ENCODE data around the gene VWA8. TPM values are rescaled to one million over a fixed set of nuclear protein-coding genes. Genes with fewer than 3 reads are reported as not detected.

The VWA8 gene
- total RNA-seq, 4 donors from 2014 or later, result 19.5 to 26.2 (median 21.6) TPM

GRCh38 chr13:41682766-41683165 lies 278.1 kb downstream of the VWA8 start:
- WGBS, result 99% methylated on average over 3 of the region's 3 CpGs
- H3K4me3 ChIP-seq, result no peak overlapping the region
- peaks cover 7 to 25% (median 14%) of the 10 kb centered on the region in 4 donors for H3K36me3 ChIP-seq
- H3K27me3 ChIP-seq, result no peaks in the 10 kb centered on the region
- no peak for DNase-seq (ENCODE audit: extremely low spot score)
- TF ChIP-seq POLR2A (IDR thresholded peaks at IDR 0.05; ENCODE audit: low read depth) (no peak), POLR2AphosphoS5 (IDR thresholded peaks at IDR 0.05) (no peak), EP300 (IDR thresholded peaks at IDR 0.05) (no peak)
- H3K9me3 ChIP-seq, result no peaks in the 10 kb centered on the region
- intact Hi-C loops (cut with DNase I), result loop anchor here (10.0 kb wide), 1 partner anchor 92 kb away; no protein-coding TSS in a partner anchor
- H3K27ac ChIP-seq (replicated peaks in 1 of 4), result no peak overlapping the region
- peaks cover 7 to 23% (median 19%) of the 10 kb centered on the region in 4 donors for H3K4me1 ChIP-seq

- intact Hi-C loops (cut with DNase I), result loop anchor here (10.0 kb wide), 1 partner anchor 93 kb away; no protein-coding TSS in a partner anchor
- Histone ChIP-seq H3K27me3 (no peaks in the 10 kb centered on the region), H3K36me3 (peaks cover 7 to 25% (median 14%) of the 10 kb centered on the region in 4 donors), H3K9me3 (no peaks in the 10 kb centered on the region), H3K27ac (replicated peaks in 1 of 4) (no peak overlapping the region), H3K4me3 (no peak overlapping the region), H3K4me1 (peaks cover 7 to 24% (median 19%) of the 10 kb centered on the region in 4 donors)
- DNase-seq (ENCODE audit: extremely low spot score), result no peak
- WGBS, result 94% methylated on average over 2 of the region's 2 CpGs
- no peak for TF ChIP-seq CTCF (IDR thresholded peaks at IDR 0.05)
- no peak for TF ChIP-seq EP300 (IDR thresholded peaks at IDR 0.05)
- TF ChIP-seq POLR2A (IDR thresholded peaks at IDR 0.05; ENCODE audit: low read depth), result no peak
- TF ChIP-seq POLR2AphosphoS5 (IDR thresholded peaks at IDR 0.05), result no peak
Observed at GRCh38 chr13:41682001-41682400, 278.9 kb downstream of the VWA8 start.

GRCh38 chr13:41681587-41681986 lies 279.3 kb downstream of the VWA8 start:
- DNase-seq (ENCODE audit: extremely low spot score), result no peak
- intact Hi-C loops (cut with DNase I), result loop anchor here (10.0 kb wide), 1 partner anchor 93 kb away; no protein-coding TSS in a partner anchor
- Histone ChIP-seq H3K27me3 (no peaks in the 10 kb centered on the region), H3K4me3 (no peak overlapping the region), H3K27ac (replicated peaks in 1 of 4) (no peak overlapping the region), H3K9me3 (no peaks in the 10 kb centered on the region), H3K36me3 (peaks cover 7 to 25% (median 14%) of the 10 kb centered on the region in 4 donors), H3K4me1 (peaks cover 7 to 24% (median 19%) of the 10 kb centered on the region in 4 donors)
- 88% methylated on average over 3 of the region's 3 CpGs for WGBS
- TF ChIP-seq POLR2AphosphoS5 (IDR thresholded peaks at IDR 0.05) (no peak), EP300 (IDR thresholded peaks at IDR 0.05) (no peak), CTCF (IDR thresholded peaks at IDR 0.05) (no peak), POLR2A (IDR thresholded peaks at IDR 0.05; ENCODE audit: low read depth) (no peak)

GRCh38 chr13:41680900-41681299 lies 280.0 kb downstream of the VWA8 start:
- H3K27me3 ChIP-seq, result no peaks in the 10 kb centered on the region
- H3K36me3 ChIP-seq, result peaks cover 7 to 25% (median 14%) of the 10 kb centered on the region in 4 donors
- TF ChIP-seq EP300 (IDR thresholded peaks at IDR 0.05) (no peak), CTCF (IDR thresholded peaks at IDR 0.05) (no peak), POLR2AphosphoS5 (IDR thresholded peaks at IDR 0.05) (no peak), POLR2A (IDR thresholded peaks at IDR 0.05; ENCODE audit: low read depth) (no peak)
- H3K4me3 ChIP-seq, result no peak overlapping the region
- intact Hi-C loops (cut with DNase I), result loop anchor here (10.0 kb wide), 1 partner anchor 94 kb away; no protein-coding TSS in a partner anchor
- no peaks in the 10 kb centered on the region for H3K9me3 ChIP-seq
- no peak overlapping the region for H3K27ac ChIP-seq (replicated peaks in 1 of 4)
- peaks cover 7 to 24% (median 19%) of the 10 kb centered on the region in 4 donors for H3K4me1 ChIP-seq
- WGBS, result 98% methylated on average over 2 of the region's 2 CpGs
- DNase-seq (ENCODE audit: extremely low spot score), result no peak

GRCh38 chr13:41678848-41679247 lies 282.1 kb downstream of the VWA8 start:
- Histone ChIP-seq H3K27ac (replicated peaks in 1 of 4) (peak overlapping the region; percentile 25 to 67 (median 48)), H3K36me3 (peaks cover 0 to 9% (median 7%) of the 10 kb centered on the region in 4 donors), H3K4me1 (peaks cover 7 to 24% (median 19%) of the 10 kb centered on the region in 4 donors), H3K4me3 (no peak overlapping the region), H3K27me3 (no peaks in the 10 kb centered on the region), H3K9me3 (no peaks in the 10 kb centered on the region)
- TF ChIP-seq POLR2AphosphoS5 (IDR thresholded peaks at IDR 0.05) (no peak), EP300 (IDR thresholded peaks at IDR 0.05) (no peak), POLR2A (IDR thresholded peaks at IDR 0.05; ENCODE audit: low read depth) (no peak), CTCF (IDR thresholded peaks at IDR 0.05) (no peak)
- DNase-seq (ENCODE audit: extremely low spot score), result no peak
- intact Hi-C loops (cut with DNase I), result no loop called here
- 15% methylated on average over 1 of the region's 1 CpG for WGBS
